ENCODE data around the gene PCNT. TPM values are rescaled to one million over a fixed set of nuclear protein-coding genes. Genes with fewer than 3 reads are reported as not detected.

Gene PCNT
- total and polyA plus RNA-seq, 9 of the 15 experiments (the other 6 are each of a cell fraction or from before 2014, with no cell fraction given) = 9.1 to 53.5 (median 31.3) TPM

DNA sequence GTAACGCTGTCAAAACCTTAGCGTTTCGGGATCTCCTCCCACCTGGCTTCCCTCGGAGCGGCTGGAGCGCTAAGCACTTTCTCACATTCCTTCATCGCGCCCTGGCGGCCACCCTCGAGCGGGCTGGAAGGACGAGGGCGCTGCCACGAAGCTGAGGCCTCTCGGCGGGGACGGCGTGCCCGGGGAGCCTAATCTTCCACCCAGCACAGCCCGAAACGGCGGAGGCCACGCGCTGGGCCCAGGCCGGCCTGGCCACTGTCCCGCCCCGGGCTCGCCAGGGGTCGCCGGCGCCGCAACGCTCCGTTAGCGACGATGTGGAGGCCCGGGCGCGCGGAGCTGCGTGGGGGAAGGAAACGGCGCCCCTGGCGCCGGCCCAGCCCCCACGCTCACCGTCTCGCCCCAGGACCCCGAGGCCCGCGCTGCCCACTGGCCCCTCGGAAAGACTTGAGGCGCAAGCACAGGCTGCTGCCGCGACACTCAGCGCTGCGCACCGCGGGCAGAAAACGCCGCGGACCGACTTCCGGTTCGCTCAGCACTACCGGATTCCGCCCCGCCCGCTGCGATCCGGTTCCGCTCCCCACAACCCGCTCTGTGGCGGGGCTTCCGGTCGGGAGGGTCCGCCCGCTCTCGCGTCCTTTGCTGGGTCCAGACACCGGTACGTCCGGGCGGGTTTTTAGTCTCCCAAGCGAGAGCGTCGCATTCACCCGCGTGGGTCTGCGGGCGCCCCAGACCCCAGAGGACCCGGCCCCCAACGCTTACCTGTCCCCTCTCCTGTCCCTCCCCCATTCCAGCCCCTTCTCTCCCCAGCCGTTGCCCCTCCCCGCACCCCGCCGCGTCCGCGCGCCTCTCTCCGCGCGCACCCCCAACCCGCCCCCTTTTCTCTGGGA, 38.0 kb upstream of the PCNT start, which contains the start of gene YBEY (continued):
- TF ChIP-seq, protein P1, sequence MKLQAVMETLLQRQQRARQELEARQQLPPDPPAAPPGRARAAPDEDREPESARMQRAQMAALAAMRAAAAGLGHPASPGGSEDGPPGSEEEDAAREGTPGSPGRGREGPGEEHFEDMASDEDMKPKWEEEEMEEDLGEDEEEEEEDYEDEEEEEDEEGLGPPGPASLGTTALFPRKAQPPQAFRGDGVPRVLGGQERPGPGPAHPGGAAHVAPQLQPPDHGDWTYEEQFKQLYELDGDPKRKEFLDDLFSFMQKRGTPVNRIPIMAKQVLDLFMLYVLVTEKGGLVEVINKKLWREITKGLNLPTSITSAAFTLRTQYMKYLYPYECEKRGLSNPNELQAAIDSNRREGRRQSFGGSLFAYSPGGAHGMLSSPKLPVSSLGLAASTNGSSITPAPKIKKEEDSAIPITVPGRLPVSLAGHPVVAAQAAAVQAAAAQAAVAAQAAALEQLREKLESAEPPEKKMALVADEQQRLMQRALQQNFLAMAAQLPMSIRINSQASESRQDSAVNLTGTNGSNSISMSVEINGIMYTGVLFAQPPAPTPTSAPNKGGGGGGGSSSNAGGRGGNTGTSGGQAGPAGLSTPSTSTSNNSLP (IDR thresholded peaks at IDR 0.05; ENCODE audit: borderline replicate concordance, low read depth, low read length) = no peak
- TF ChIP-seq ZNF140 (CRISPR knock-in tag; IDR thresholded peaks at IDR 0.05) = no peak
- 0 out of 2 replicates have a peak, but pooled peaks have one; percentile 55 for TF ChIP-seq PHF21A (IDR thresholded peaks at IDR 0.05; ENCODE audit: borderline replicate concordance, low read depth)
- TF ChIP-seq, protein P2, sequence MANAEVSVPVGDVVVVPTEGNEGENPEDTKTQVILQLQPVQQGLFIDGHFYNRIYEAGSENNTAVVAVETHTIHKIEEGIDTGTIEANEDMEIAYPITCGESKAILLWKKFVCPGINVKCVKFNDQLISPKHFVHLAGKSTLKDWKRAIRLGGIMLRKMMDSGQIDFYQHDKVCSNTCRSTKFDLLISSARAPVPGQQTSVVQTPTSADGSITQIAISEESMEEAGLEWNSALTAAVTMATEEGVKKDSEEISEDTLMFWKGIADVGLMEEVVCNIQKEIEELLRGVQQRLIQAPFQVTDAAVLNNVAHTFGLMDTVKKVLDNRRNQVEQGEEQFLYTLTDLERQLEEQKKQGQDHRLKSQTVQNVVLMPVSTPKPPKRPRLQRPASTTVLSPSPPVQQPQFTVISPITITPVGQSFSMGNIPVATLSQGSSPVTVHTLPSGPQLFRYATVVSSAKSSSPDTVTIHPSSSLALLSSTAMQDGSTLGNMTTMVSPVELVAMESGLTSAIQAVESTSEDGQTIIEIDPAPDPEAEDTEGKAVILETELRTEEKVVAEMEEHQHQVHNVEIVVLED (CRISPR knock-in tag; IDR thresholded peaks at IDR 0.05) = peak; percentile 53
- no peak for TF ChIP-seq ZNF57 (CRISPR knock-in tag; IDR thresholded peaks at IDR 0.05)
- TF ChIP-seq, protein P3, sequence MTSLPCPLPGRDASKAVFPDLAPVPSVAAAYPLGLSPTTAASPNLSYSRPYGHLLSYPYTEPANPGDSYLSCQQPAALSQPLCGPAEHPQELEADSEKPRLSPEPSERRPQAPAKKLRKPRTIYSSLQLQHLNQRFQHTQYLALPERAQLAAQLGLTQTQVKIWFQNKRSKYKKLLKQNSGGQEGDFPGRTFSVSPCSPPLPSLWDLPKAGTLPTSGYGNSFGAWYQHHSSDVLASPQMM (CRISPR knock-in tag; IDR thresholded peaks at IDR 0.05) = no peak
- TF ChIP-seq, protein P4, sequence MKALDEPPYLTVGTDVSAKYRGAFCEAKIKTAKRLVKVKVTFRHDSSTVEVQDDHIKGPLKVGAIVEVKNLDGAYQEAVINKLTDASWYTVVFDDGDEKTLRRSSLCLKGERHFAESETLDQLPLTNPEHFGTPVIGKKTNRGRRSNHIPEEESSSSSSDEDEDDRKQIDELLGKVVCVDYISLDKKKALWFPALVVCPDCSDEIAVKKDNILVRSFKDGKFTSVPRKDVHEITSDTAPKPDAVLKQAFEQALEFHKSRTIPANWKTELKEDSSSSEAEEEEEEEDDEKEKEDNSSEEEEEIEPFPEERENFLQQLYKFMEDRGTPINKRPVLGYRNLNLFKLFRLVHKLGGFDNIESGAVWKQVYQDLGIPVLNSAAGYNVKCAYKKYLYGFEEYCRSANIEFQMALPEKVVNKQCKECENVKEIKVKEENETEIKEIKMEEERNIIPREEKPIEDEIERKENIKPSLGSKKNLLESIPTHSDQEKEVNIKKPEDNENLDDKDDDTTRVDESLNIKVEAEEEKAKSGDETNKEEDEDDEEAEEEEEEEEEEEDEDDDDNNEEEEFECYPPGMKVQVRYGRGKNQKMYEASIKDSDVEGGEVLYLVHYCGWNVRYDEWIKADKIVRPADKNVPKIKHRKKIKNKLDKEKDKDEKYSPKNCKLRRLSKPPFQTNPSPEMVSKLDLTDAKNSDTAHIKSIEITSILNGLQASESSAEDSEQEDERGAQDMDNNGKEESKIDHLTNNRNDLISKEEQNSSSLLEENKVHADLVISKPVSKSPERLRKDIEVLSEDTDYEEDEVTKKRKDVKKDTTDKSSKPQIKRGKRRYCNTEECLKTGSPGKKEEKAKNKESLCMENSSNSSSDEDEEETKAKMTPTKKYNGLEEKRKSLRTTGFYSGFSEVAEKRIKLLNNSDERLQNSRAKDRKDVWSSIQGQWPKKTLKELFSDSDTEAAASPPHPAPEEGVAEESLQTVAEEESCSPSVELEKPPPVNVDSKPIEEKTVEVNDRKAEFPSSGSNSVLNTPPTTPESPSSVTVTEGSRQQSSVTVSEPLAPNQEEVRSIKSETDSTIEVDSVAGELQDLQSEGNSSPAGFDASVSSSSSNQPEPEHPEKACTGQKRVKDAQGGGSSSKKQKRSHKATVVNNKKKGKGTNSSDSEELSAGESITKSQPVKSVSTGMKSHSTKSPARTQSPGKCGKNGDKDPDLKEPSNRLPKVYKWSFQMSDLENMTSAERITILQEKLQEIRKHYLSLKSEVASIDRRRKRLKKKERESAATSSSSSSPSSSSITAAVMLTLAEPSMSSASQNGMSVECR (CRISPR knock-in tag; IDR thresholded peaks at IDR 0.05) = peak; percentile 97
- no peak; the same call in 1 of the 2 replicates for TF ChIP-seq NCOR1 (IDR thresholded peaks at IDR 0.05)
- TF ChIP-seq ZNF274 (IDR thresholded peaks at IDR 0.05; ENCODE audit: borderline replicate concordance, low read depth, low read length) = no peak
- TF ChIP-seq, protein P5, sequence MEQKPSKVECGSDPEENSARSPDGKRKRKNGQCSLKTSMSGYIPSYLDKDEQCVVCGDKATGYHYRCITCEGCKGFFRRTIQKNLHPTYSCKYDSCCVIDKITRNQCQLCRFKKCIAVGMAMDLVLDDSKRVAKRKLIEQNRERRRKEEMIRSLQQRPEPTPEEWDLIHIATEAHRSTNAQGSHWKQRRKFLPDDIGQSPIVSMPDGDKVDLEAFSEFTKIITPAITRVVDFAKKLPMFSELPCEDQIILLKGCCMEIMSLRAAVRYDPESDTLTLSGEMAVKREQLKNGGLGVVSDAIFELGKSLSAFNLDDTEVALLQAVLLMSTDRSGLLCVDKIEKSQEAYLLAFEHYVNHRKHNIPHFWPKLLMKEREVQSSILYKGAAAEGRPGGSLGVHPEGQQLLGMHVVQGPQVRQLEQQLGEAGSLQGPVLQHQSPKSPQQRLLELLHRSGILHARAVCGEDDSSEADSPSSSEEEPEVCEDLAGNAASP (IDR thresholded peaks at IDR 0.05) = no peak
